Dedifferentiated amniotic fluid mesenchymal stem cell (primary cell): ENCODE data around the gene ADAMTSL3.
"Not testable (repeated sequence)": the region's sequence is repeated elsewhere in the genome, so short reads cannot be mapped to it uniquely, and the experiment has no call there.

Source experiments
- DNase-seq: peaks from one replicate; pipeline ENCODE4 v3.0.0-alpha.2; 2016; ENCODE audit errors: extremely low spot score

ADAMTSL3 gene

DNA sequence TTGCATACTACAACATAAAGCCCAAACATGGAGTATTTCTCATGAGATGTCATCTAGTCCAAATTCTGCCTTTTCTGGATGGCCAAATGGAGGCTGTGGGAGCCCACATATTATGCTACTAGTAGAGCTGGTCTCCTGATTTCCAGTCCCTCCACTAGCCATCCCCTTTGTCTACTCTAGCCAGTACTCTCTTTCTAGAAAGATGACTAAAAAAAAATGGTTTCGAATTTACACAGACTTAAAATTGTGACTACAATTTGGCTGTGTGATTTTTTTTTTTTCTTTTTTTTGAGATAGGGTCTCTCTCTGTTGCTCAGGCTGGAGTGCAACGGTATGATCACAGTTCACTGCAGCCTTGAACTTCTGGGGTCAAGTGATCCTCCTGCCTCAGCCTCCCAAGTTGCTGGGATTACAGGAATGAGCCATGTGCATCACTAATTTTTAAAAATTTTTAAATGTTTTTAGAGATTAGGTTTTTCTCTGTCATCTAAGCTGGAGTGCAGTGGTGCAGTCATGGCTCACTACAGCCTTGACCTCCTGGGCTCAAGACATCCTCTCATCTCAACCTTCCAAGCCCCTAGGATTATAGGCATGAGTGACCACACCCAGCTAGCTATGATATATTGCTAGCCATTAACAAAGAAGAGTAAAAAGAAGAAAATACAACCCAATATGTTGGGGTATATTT is 273.9 kb downstream of the ADAMTSL3 start:
- no peak for DNase-seq

GRCh38 chr15:83928392-83928734 is 274.4 kb downstream of the ADAMTSL3 start:
- no peak for DNase-seq

DNA sequence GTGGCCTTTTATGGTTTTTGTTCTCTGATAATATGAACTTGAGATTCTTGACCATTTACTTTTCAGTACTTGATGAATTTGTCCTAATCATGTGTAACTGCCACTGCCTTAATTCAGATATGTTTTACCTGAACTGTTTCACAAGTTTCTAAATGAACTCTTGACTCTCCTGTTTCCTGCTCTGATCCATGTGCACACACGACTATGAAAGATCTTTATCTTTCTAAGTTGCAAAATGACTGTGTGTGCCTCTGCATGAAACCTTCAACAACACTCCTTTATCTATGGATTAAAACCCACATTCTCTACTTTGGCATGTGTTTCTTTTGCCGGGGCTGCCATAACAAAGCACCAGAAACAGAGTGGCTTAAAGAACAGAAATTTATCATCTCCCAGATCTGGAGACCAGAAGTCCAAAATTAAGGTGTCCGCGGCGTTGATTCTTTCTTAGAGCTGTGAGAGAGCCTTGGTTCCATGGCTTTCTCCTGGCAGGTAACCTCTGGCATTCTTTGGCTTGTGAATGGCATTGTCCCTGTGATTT is 275.0 kb downstream of the ADAMTSL3 start:
- DNase-seq: no peak

- DNase-seq: no peak
Observed at GRCh38 chr15:83929619-83930018, 275.7 kb downstream of the ADAMTSL3 start.

DNA sequence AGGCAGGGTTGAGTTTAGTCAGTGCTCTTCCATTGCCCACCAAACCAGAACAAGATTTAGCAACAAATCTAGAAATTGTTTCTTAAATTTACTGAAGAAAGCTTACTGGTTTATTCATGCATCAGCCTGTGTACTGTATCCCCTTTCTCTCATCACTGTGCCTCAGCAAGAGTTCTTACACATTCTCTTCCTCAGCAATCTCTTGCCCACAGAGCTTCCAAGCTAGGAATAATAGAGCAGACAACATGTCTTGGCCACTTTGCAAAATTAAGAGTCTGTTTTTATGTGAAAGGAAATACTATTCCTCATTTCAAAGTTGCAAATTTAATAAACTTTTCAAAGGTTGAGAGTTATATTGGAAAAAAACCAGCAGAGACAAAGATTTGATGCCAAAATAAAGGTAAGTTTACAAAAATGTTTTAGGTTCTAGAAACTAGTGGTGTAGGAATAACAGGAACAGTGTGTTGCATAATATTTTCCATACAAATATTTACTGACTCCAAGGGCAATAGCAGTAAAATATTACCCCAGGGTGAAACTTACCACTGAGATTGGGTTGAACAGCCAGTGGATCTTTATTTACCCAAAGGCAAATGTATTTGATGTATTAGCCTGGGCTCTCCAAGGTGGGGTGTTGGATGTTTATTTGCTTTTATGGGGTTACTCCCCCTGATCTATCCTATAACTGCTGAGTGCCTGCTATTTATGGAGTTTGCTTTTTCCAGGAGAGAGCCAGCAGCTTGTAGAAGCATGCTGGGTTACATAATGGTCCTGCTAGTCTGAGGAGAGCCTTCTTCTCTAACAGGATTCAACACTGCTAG is 276.7 kb downstream of the ADAMTSL3 start:
- no peak for DNase-seq

DNA sequence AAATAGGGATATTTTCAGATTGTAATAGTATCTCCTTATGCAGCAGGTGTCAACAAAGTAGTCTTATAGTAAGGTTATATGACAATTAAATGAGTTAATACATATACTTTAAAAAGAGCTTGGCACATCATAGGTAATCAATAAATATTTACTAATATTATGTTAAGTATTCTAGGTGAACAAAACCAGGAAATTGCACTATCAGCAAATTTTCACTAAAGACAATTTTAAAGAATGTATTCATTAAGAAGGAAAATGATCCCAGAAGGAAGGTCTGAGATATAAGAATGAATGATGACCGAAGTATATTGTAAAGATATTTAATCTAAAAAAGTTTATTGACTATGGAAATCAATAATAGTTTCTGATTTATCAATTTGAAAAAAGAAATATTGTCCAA is 281.9 kb downstream of the ADAMTSL3 start:
- no peak for DNase-seq

DNA sequence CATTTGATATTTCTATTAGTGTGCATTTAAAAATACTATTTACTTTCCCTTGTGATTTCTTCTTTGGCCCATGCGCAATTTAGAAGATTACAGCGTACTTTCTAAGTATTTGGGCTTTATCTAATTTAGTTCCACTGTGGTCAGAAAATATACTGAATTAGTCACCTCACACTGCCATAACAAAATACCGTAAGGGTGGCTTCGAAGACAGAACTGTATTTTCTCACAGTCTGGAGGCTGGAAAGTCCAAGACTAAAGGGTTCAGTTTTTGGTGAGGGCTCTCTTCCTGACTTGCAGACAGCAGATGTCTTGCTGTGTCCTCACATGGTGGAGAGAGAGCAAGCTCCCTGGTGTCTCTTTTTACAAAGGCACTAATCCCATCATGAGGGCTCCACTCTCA is 286.2 kb downstream of the ADAMTSL3 start:
- DNase-seq: no peak

DNA sequence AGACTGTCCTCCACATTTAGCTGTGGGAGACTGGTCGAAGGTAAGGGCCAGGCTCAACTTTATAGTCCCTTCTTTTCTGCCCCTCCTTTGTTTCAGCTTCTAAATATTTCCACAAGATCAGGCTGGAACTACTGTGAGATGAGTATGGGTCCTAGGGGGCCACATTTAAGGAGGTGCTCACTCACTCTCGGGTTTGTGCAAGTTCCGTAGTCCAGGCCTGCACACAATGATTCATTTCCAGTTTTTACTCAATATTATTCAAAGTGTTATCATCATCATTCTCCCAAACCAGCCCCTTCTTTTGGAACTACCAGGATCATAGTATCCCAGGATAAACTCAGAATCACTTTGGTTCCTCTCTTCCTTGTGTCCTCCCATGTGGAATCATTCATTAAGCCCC is 289.1 kb downstream of the ADAMTSL3 start:
- DNase-seq: no peak

DNA sequence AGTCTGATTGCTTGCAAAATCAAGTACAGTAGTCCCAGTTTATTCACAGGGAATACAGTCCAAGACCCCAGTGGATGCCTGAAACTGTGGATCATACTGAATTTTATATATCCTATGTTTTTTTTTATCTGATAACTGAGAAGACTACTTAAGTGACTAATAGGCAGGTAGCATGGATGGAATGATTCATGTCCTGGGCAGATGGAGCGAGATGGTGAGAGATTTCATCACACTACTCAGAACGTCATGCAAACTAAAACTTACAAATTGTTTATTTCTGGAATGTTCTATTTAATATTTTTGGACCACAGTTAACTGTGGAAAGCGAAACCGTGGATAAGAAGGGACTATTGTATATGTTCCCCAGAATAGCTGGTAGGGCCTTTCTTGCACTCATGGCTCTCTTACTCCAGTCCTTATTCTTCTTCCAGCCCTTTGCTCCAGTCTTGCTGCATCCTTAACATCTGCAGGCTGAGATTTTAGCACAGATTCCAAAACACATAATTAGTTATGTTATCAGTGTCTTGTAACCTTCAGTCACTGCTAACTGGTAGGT is 290.0 kb downstream of the ADAMTSL3 start:
- DNase-seq: no peak

GRCh38 chr15:83947156-83947555 is 293.2 kb downstream of the ADAMTSL3 start:
- no peak for DNase-seq

- DNase-seq: no peak
Observed at GRCh38 chr15:83954506-83954905, 300.6 kb downstream of the ADAMTSL3 start.

- no peak for DNase-seq
Observed at GRCh38 chr15:83955806-83956265, 301.9 kb downstream of the ADAMTSL3 start.

DNA sequence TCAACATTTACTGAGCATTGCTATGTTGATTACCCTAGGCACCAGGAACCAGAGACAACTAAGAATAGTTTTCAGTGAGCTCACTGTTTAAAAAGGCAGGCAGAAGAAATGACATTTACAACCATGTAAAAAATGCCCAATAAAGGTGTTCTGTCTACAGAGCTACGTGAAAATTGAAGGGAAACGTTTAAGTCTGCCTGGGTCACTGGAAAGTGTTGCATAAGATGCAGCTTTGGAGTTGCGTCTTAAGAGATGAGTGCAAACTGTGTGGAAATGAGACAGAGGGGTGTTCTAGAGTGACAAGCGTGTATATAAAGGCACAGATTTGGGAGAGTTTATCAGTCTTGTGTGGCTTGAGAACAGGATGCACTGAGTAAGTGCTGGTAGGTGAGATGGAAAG is 303.0 kb downstream of the ADAMTSL3 start:
- DNase-seq: no peak

- no peak for DNase-seq
Observed at GRCh38 chr15:83959477-83959876, 305.6 kb downstream of the ADAMTSL3 start.

GRCh38 chr15:83960192-83960829 is 306.4 kb downstream of the ADAMTSL3 start:
- no peak for DNase-seq

- DNase-seq: no peak
Observed at GRCh38 chr15:83961311-83961710, 307.4 kb downstream of the ADAMTSL3 start.

- not testable (repeated sequence) for DNase-seq
Observed at GRCh38 chr15:83964967-83965366, 311.0 kb downstream of the ADAMTSL3 start.

- DNase-seq: no peak
Observed at GRCh38 chr15:83970295-83970890, 316.5 kb downstream of the ADAMTSL3 start.

DNA sequence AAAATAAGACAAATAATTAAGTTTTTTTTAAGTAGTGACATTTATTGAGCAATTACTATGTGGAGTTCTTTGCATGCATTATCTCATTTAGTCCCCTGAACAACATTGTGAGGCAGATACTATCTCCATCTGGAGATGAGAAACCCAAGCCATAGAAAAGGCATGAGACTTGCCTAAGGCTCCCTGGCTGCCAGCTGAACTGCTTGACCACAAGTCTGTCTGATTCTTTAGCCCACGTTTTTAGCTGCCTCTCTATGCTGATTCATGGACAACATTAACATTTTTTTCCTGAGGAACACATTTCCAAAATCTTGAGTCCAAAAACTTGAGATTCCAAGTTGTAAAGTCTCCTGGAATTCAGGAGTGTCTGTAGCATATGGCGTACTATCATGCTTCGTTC is 318.1 kb downstream of the ADAMTSL3 start:
- no peak for DNase-seq

- no peak for DNase-seq
Observed at GRCh38 chr15:83973816-83974215, 319.9 kb downstream of the ADAMTSL3 start.

GRCh38 chr15:83977992-83978391 is 324.1 kb downstream of the ADAMTSL3 start:
- DNase-seq: no peak

DNA sequence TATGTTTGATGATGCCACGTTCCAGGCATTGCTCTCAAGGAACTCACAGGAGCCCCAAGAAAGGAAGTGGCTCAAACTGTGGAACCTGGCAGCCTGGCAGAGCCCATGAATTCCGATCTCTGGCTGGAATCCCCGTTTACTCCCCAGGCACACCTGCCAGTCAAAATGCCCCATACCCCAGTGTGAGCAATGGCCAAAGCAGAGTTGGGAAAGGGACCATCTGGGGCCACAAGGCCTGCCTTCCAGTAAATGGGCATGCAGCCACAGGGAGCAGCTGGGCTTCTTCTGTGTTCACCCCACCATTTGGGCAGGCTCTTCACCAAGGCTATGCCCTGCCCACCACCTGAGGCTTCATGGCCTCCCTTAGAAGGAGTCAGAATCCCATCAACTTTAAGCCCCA is 324.7 kb downstream of the ADAMTSL3 start:
- no peak for DNase-seq
